Activated T-cell treated with anti-CD3 and anti-CD28 coated beads, Interleukin-2, amount 50 U/mL, for 4 hours (primary cell): ENCODE data around the gene XPA. TPM values are rescaled to one million over a fixed set of nuclear protein-coding genes. Genes with fewer than 3 reads are reported as not detected.

Source experiments
- ATAC-seq, 2 donors: fragments of 200-7000 bp; cut with Tn5 transposase; one replicate each; pipeline ENCODE4 v1.10.0; 2021
- DNase-seq: peaks from one replicate; pipeline ENCODE4 v3.0.0-alpha.2; 2020
- H3K27me3 Mint-ChIP-seq: one replicate; pipeline ENCODE4 v1.8.0; 2021; ENCODE audit warnings: low read depth, mixed read lengths
- H3K36me3 Mint-ChIP-seq: one replicate; pipeline ENCODE4 v1.8.0; 2022; ENCODE audit warnings: mixed read lengths; ENCODE audit not compliant: insufficient read depth
- H3K4me1 Mint-ChIP-seq: one replicate; pipeline ENCODE4 v1.8.0; 2021; ENCODE audit warnings: low read depth, mixed read lengths
- H3K4me3 Mint-ChIP-seq: one replicate; pipeline ENCODE4 v1.8.0; 2021; ENCODE audit warnings: mild to moderate bottlenecking, moderate library complexity, mixed read lengths
- H3K9me3 Mint-ChIP-seq: one replicate; pipeline ENCODE4 v1.8.0; 2021; ENCODE audit warnings: mixed read lengths
- total RNA-seq, 3 donors: library from RNA; stranded (reverse); gene quantifications; one replicate each; pipeline ENCODE4 v1.2.1, GENCODE V29; 2021

Gene XPA
- total RNA-seq, 3 donors from 2014 or later, result 11.3 to 12.6 (median 11.4) TPM

GRCh38 chr9:97625620-97626019 is 71.5 kb downstream of the XPA start:
- peaks cover 25% of the 10 kb centered on the region for H3K36me3 Mint-ChIP-seq
- H3K27me3 Mint-ChIP-seq, result no peaks in the 10 kb centered on the region
- no peaks in the 10 kb centered on the region for H3K9me3 Mint-ChIP-seq
- ATAC-seq (no peak), DNase-seq (no peak)
- no peak overlapping the region for H3K4me3 Mint-ChIP-seq
- peaks cover 12% of the 10 kb centered on the region for H3K4me1 Mint-ChIP-seq

Other genes with a start within 250 kb of the XPA start
- 1 to 10 TPM in 1 of 3 donors, under 1 TPM in 2; 0.71 to 1.2 (median 0.96) TPM for gene TMOD1, start 195.7 kb downstream of the XPA start, total RNA-seq
- gene TSTD2, start 64.0 kb downstream of the XPA start, total RNA-seq, result 10 to 100 TPM; 12.8 to 15.1 (median 14.7) TPM
- gene NCBP1, start 63.5 kb downstream of the XPA start, total RNA-seq, result 10 to 100 TPM; 48.1 to 50.9 (median 48.1) TPM
- gene FOXE1, start 155.9 kb upstream of the XPA start, total RNA-seq, result not detected
- gene TRMO, start 225.2 kb upstream of the XPA start, total RNA-seq, result 10 to 100 TPM; 12.3 to 16.9 (median 16.0) TPM
- gene HEMGN, start 240.8 kb upstream of the XPA start, total RNA-seq, result under 1 TPM; 0.46 to 0.61 (median 0.46) TPM